ENCODE results near the gene SLC35E2B.
"Not testable (repeated sequence)": the region's sequence is repeated elsewhere in the genome, so short reads cannot be mapped to it uniquely, and the experiment has no call there.

Gene SLC35E2B

DNA sequence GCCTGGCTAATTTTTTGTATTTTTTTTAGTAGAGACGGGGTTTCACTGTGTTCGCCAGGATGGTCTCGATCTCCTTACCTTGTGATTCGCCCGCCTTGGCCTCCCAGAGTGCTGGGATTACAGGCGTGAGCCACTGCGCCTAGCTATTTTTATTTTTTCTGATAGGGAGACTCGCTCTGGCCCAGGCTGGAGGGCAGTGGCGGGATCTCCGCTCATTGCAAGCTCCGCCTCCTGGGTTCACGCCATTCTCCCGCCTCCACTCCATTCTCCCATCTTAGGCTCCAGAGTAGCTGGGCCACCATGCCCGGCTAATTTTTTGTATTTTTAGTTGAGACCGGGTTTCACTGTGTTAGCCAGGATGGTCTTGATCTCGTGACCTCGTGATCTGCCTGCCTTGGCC, 33.5 kb upstream of the SLC35E2B start:
- not testable (repeated sequence) for H3K27ac ChIP-seq (ENCODE audit: low read depth, low read length); H3K4me1 ChIP-seq (ENCODE audit: control insufficient read depth, insufficient read depth, low read length); H3K27me3 ChIP-seq (ENCODE audit: control insufficient read depth, insufficient read depth, low read length); H3K9ac ChIP-seq (ENCODE audit: low read length); H3K9me3 ChIP-seq (ENCODE audit: control insufficient read depth, insufficient read depth, low read depth, low read length); H3K4me3 ChIP-seq (ENCODE audit: low read depth, low read length); H3K36me3 ChIP-seq (ENCODE audit: control insufficient read depth, insufficient read depth, low read length)

- H3K4me3 ChIP-seq (ENCODE audit: low read depth, low read length) = peak within 1 kb of the TSS; percentile 62
- H3K27ac ChIP-seq (ENCODE audit: low read depth, low read length) = peak within 1 kb of the TSS; percentile 59; the same call in 1 of the 2 replicates
- not testable (repeated sequence) for H3K9me3 ChIP-seq (ENCODE audit: control insufficient read depth, insufficient read depth, low read depth, low read length); H3K27me3 ChIP-seq (ENCODE audit: control insufficient read depth, insufficient read depth, low read length); H3K4me1 ChIP-seq (ENCODE audit: control insufficient read depth, insufficient read depth, low read length)
- peak within 1 kb of the TSS; percentile 82 for H3K9ac ChIP-seq (ENCODE audit: low read length)
- H3K36me3 ChIP-seq (ENCODE audit: control insufficient read depth, insufficient read depth, low read length) = peaks cover 16% of the 10 kb centered on the region
Observed at GRCh38 chr1:1724035-1724864, 31.7 kb upstream of the SLC35E2B start, which contains the start of gene CDK11A. Gene CDK11A, minus strand, starts transcription at chr1:1724357. Its CDS starts 1,539 bp downstream, at chr1:1722818.

GRCh38 chr1:1721201-1721600, 28.6 kb upstream of the SLC35E2B start:
- Histone ChIP-seq H3K27ac (ENCODE audit: low read depth, low read length) (no peak overlapping the region), H3K9ac (ENCODE audit: low read length) (no peak overlapping the region), H3K4me1 (ENCODE audit: control insufficient read depth, insufficient read depth, low read length) (no peaks in the 10 kb centered on the region), H3K4me3 (ENCODE audit: low read depth, low read length) (no peak overlapping the region), H3K27me3 (ENCODE audit: control insufficient read depth, insufficient read depth, low read length) (no peaks in the 10 kb centered on the region), H3K9me3 (ENCODE audit: control insufficient read depth, insufficient read depth, low read depth, low read length) (no peaks in the 10 kb centered on the region), H3K36me3 (ENCODE audit: control insufficient read depth, insufficient read depth, low read length) (peaks cover 31% of the 10 kb centered on the region)

GRCh38 chr1:1715109-1715883, 22.7 kb upstream of the SLC35E2B start:
- not testable (repeated sequence) for H3K27ac ChIP-seq (ENCODE audit: low read depth, low read length); H3K9ac ChIP-seq (ENCODE audit: low read length); H3K9me3 ChIP-seq (ENCODE audit: control insufficient read depth, insufficient read depth, low read depth, low read length); H3K4me3 ChIP-seq (ENCODE audit: low read depth, low read length); H3K27me3 ChIP-seq (ENCODE audit: control insufficient read depth, insufficient read depth, low read length); H3K4me1 ChIP-seq (ENCODE audit: control insufficient read depth, insufficient read depth, low read length)
- H3K36me3 ChIP-seq (ENCODE audit: control insufficient read depth, insufficient read depth, low read length) = peaks cover 35% of the 10 kb centered on the region

GRCh38 chr1:1707897-1708296, 15.3 kb upstream of the SLC35E2B start:
- H3K36me3 ChIP-seq (ENCODE audit: control insufficient read depth, insufficient read depth, low read length) = peaks cover 15% of the 10 kb centered on the region
- H3K9ac ChIP-seq (ENCODE audit: low read length); H3K4me3 ChIP-seq (ENCODE audit: low read depth, low read length); H3K27me3 ChIP-seq (ENCODE audit: control insufficient read depth, insufficient read depth, low read length); H3K9me3 ChIP-seq (ENCODE audit: control insufficient read depth, insufficient read depth, low read depth, low read length); H3K27ac ChIP-seq (ENCODE audit: low read depth, low read length); H3K4me1 ChIP-seq (ENCODE audit: control insufficient read depth, insufficient read depth, low read length): not testable (repeated sequence)

- not testable (repeated sequence) for H3K27me3 ChIP-seq (ENCODE audit: control insufficient read depth, insufficient read depth, low read length); H3K9me3 ChIP-seq (ENCODE audit: control insufficient read depth, insufficient read depth, low read depth, low read length); H3K4me3 ChIP-seq (ENCODE audit: low read depth, low read length); H3K9ac ChIP-seq (ENCODE audit: low read length); H3K27ac ChIP-seq (ENCODE audit: low read depth, low read length); H3K4me1 ChIP-seq (ENCODE audit: control insufficient read depth, insufficient read depth, low read length)
- peaks cover 15% of the 10 kb centered on the region for H3K36me3 ChIP-seq (ENCODE audit: control insufficient read depth, insufficient read depth, low read length)
Observed at GRCh38 chr1:1707241-1707640, 14.6 kb upstream of the SLC35E2B start.

DNA sequence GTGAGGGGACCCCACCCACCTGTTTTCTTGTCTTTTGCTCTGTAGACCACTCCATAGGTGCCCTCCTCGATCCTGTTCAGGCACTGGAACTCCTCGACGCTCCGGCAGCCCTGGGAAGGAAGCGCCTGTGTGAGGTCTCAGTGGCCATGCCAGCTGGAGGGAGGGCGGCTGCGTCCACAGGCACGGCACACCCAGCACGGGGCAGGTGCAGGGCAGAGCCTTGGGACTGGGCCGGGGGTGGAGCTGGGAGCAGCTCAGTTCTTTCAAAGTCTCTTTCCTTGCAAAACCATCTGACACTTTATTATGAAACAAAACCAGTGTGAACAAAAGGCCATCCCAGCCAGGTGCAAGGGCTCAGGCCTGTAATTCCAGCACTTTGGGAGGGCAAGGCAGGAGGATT, 13.0 kb upstream of the SLC35E2B start:
- H3K9ac ChIP-seq (ENCODE audit: low read length); H3K4me3 ChIP-seq (ENCODE audit: low read depth, low read length); H3K9me3 ChIP-seq (ENCODE audit: control insufficient read depth, insufficient read depth, low read depth, low read length); H3K27me3 ChIP-seq (ENCODE audit: control insufficient read depth, insufficient read depth, low read length); H3K4me1 ChIP-seq (ENCODE audit: control insufficient read depth, insufficient read depth, low read length); H3K27ac ChIP-seq (ENCODE audit: low read depth, low read length): not testable (repeated sequence)
- H3K36me3 ChIP-seq (ENCODE audit: control insufficient read depth, insufficient read depth, low read length) = peaks cover 15% of the 10 kb centered on the region

DNA sequence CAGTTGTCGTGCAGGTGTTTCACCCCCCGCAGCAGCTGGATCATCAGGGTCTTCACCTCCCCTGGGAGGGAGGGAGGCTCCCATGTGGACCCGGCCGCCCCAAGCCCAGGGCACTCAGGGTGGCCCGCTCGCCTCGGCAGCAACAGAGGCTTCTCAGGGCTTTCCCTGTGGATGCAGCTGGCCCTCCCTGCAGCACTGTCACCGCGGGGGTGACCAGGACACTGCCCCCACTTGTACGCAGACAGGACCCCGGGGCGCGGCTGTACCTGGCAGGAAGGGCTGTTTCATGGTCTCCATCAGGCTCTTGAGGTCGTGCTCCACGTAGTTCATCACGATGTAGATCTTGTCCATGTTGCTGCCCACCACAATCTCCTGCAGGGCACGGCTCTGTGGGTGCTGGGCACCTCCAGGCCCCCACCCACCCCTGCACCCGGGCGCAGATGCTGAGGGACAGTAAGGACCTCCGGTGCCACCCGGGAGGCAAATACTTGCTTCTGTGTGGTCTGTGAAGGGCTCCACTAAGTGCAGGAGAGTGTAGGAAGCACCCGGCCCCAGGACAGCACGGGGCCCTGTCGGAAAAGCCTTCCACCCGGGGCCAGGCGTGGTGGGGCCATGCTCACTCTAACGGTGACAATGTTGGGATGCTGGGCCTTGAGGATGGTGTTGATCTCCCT, 11.8 kb upstream of the SLC35E2B start:
- H3K36me3 ChIP-seq (ENCODE audit: control insufficient read depth, insufficient read depth, low read length) = peaks cover 15% of the 10 kb centered on the region
- not testable (repeated sequence) for H3K4me1 ChIP-seq (ENCODE audit: control insufficient read depth, insufficient read depth, low read length); H3K27me3 ChIP-seq (ENCODE audit: control insufficient read depth, insufficient read depth, low read length); H3K9me3 ChIP-seq (ENCODE audit: control insufficient read depth, insufficient read depth, low read depth, low read length); H3K4me3 ChIP-seq (ENCODE audit: low read depth, low read length); H3K9ac ChIP-seq (ENCODE audit: low read length); H3K27ac ChIP-seq (ENCODE audit: low read depth, low read length)

DNA sequence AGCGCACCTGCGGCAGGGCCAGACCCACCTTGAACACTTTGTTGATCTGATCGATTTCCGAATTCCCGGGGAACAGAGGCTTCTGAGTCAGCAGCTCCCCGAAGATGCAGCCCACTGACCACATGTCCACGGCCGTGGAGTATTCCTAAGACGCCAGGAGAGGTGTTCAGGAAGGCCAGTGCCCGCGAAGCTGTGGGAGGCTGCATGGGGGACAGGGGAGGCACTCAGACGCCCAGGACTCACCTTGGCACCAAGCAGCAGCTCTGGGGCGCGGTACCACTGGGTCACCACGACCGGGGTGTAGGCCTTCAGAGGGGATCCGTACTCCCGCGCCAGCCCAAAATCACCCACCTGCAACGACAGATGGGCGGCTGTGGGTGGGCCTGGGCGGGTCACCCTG, 11.2 kb upstream of the SLC35E2B start:
- Histone ChIP-seq H3K27ac (ENCODE audit: low read depth, low read length) (no peak overlapping the region), H3K27me3 (ENCODE audit: control insufficient read depth, insufficient read depth, low read length) (no peaks in the 10 kb centered on the region), H3K9ac (ENCODE audit: low read length) (no peak overlapping the region), H3K4me1 (ENCODE audit: control insufficient read depth, insufficient read depth, low read length) (no peaks in the 10 kb centered on the region), H3K9me3 (ENCODE audit: control insufficient read depth, insufficient read depth, low read depth, low read length) (no peaks in the 10 kb centered on the region), H3K36me3 (ENCODE audit: control insufficient read depth, insufficient read depth, low read length) (peaks cover 15% of the 10 kb centered on the region), H3K4me3 (ENCODE audit: low read depth, low read length) (no peak overlapping the region)

DNA sequence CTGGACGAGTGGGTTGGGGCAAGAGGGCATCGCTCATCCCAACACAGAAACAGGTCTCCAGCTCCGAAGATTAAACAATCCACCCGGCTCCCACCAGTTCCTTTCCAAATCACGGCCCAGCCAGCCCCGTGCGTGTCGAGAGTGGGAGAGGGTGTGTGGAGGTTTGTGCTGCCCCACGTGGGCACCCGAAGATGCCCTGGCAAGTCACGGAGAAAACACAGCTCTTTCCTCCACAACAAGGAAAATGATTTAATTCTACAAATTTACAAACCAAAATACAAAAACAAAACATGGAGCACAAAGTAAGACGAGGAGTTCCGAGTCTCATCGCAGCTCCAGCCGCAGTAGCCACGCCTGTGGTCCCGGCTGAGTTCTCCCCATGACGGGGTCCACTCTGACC, 9.9 kb upstream of the SLC35E2B start:
- H3K9ac ChIP-seq (ENCODE audit: low read length); H3K4me3 ChIP-seq (ENCODE audit: low read depth, low read length); H3K9me3 ChIP-seq (ENCODE audit: control insufficient read depth, insufficient read depth, low read depth, low read length); H3K4me1 ChIP-seq (ENCODE audit: control insufficient read depth, insufficient read depth, low read length); H3K27me3 ChIP-seq (ENCODE audit: control insufficient read depth, insufficient read depth, low read length); H3K27ac ChIP-seq (ENCODE audit: low read depth, low read length): not testable (repeated sequence)
- H3K36me3 ChIP-seq (ENCODE audit: control insufficient read depth, insufficient read depth, low read length) = peaks cover 15% of the 10 kb centered on the region

GRCh38 chr1:1700557-1700956, 8.0 kb upstream of the SLC35E2B start:
- not testable (repeated sequence) for H3K27me3 ChIP-seq (ENCODE audit: control insufficient read depth, insufficient read depth, low read length); H3K4me1 ChIP-seq (ENCODE audit: control insufficient read depth, insufficient read depth, low read length); H3K27ac ChIP-seq (ENCODE audit: low read depth, low read length); H3K9me3 ChIP-seq (ENCODE audit: control insufficient read depth, insufficient read depth, low read depth, low read length); H3K4me3 ChIP-seq (ENCODE audit: low read depth, low read length); H3K9ac ChIP-seq (ENCODE audit: low read length)
- peaks cover 12% of the 10 kb centered on the region for H3K36me3 ChIP-seq (ENCODE audit: control insufficient read depth, insufficient read depth, low read length)

Data from HUES6 (cell line).